ENCODE results near the gene RNF43. TPM values are rescaled to one million over a fixed set of nuclear protein-coding genes. Genes with fewer than 3 reads are reported as not detected.
A peak's percentile ranks its signal among the peaks of the same experiment; 100 is the strongest.

The RNF43 gene
- total and polyA plus RNA-seq, 2 of the 13 experiments (the other 11 are each of a cell fraction or from before 2014, with no cell fraction given): 31.0 to 53.4 TPM

DNA sequence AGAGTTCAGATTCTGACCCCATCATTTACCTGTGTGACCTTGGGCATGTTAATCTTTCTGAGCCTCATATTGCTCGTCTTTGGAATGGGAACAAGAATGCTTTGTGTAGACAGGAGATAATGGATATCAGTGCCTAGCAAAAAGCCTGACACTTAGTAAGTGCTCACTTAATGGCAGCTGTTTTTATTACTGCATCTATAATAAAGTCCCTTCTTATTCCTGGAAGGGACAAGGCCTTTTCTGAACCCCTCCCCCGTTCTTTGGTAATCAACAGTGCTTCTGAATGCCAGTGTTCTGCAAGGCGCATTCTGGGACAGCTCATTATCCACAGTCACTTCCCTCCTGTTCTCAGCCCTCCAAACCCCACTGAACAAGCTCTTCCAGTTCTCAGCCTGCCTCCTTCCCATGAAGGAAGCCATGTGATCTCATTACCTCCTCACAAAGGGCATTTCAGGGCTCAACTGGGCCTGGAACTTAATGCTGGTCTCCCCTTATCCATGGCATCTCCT is 40.2 kb downstream of the RNF43 start (continued):
- no peak for TF ChIP-seq ZNF468 (CRISPR knock-in tag; IDR thresholded peaks at IDR 0.05)
- TF ChIP-seq, protein P1, sequence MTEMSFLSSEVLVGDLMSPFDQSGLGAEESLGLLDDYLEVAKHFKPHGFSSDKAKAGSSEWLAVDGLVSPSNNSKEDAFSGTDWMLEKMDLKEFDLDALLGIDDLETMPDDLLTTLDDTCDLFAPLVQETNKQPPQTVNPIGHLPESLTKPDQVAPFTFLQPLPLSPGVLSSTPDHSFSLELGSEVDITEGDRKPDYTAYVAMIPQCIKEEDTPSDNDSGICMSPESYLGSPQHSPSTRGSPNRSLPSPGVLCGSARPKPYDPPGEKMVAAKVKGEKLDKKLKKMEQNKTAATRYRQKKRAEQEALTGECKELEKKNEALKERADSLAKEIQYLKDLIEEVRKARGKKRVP (CRISPR knock-in tag; IDR thresholded peaks at IDR 0.05): 0 out of 4 replicates have a peak, but pooled peaks of 1 of the 2 experiments have one; percentile 19
- TF ChIP-seq ZNF816 (CRISPR knock-in tag; IDR thresholded peaks at IDR 0.05; ENCODE audit: borderline replicate concordance): no peak
- 0 out of 2 replicates have a peak, but pooled peaks have one; percentile 21 for TF ChIP-seq ZMYM3 (CRISPR knock-in tag; IDR thresholded peaks at IDR 0.05)
- peak; percentile 38 for TF ChIP-seq AGO2 (optimal IDR thresholded peaks at IDR 0.05; ENCODE audit: low read depth, low read length)
- peak; percentile 40 for TF ChIP-seq RBM22 (optimal IDR thresholded peaks at IDR 0.05; ENCODE audit: low read length)

DNA sequence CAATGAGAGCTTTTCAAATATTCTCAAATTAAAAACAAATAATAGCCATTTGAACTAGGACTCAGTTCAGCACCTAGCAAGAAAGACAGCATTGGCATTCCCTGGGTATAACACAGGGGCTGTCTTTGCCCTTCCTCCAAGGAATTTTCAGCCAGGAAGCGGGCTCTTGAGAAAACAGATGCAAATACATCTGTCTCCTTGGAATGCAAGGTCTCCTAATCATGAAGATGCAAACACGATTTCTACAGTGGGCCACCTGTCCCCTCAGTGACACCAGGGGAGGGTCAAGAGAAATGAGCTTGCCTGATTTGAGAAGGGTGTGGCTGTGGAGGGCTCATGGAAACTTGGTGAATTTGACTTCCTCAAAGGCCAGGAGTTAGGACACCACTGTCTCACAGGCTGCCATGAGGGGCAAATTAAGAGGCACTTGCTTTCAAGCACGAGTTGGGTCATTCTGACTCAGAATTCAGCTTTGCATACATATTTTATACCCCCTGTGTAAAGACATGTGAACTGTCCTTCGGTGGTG is 40.8 kb downstream of the RNF43 start:
- intact Hi-C loops (cut with micrococcal nuclease; ENCODE audit: unreplicated experiment): no loop called here
- FAIRE-seq (no peak), ATAC-seq (no peak), DNase-seq (ENCODE audit: low spot score) (no peak)
- in situ Hi-C loops (cut with HindIII; ENCODE audit: extremely low pct_ligation_motif_present, low pct_unique_long_range_greater_than_20kb): no loop called here
- peaks cover 96% of the 10 kb centered on the region for H3K79me2 ChIP-seq (ENCODE audit: insufficient read depth, low read length)
- H3K36me3 ChIP-seq (replicated peaks in 1 of 2; ENCODE audit: control insufficient read depth in 1 of 2, insufficient read depth in 2 of 2, low read length in 2 of 2): peaks cover 24 to 43% of the 10 kb centered on the region in 2 experiments
- ChIA-PET POLR2A (interaction anchor here (1.3 to 9.7 kb wide), 5 partner anchors 9 to 39 kb away, joined by 4 to 458 read pairs (median 10); partner anchors contain the start of genes RNF43 and SUPT4H1), CTCF (ENCODE audit: low intra/inter-chr PET ratio, low total read pairs) (no interaction called here)
- H4K20me1 ChIP-seq (ENCODE audit: insufficient read depth, low read length): no peaks in the 10 kb centered on the region
- H3K4me3 ChIP-seq (replicated peaks in 1 of 3; ENCODE audit: insufficient read depth in 1 of 3, low read depth in 2 of 3, low read length in 3 of 3): no peak overlapping the region
- no peak overlapping the region for H3K4me2 ChIP-seq (ENCODE audit: low read depth, low read length)
- no TSS peak for BruUV-seq (replicated peaks)
- H3K4me1 ChIP-seq (ENCODE audit: insufficient read depth, low read length): peaks cover 97% of the 10 kb centered on the region
- 87% methylated on average over 4 of the region's 4 CpGs for WGBS (ENCODE audit: low lambda C conversion rate)
- H3K27ac ChIP-seq (ENCODE audit: extremely low read length, insufficient read depth, low read length): peak overlapping the region; percentile 31
- H3K9me3 ChIP-seq (ENCODE audit: low read length): no peaks in the 10 kb centered on the region
- H3K27me3 ChIP-seq (ENCODE audit: control insufficient read depth in 1 of 2, insufficient read depth in 2 of 2, low read length in 2 of 2): no peaks in the 10 kb centered on the region
- H2AFZ ChIP-seq (ENCODE audit: low read length): no peak overlapping the region
- no peak overlapping the region for H3K9ac ChIP-seq (ENCODE audit: insufficient read depth, low read depth, low read length)
- TF ChIP-seq, protein P2, sequence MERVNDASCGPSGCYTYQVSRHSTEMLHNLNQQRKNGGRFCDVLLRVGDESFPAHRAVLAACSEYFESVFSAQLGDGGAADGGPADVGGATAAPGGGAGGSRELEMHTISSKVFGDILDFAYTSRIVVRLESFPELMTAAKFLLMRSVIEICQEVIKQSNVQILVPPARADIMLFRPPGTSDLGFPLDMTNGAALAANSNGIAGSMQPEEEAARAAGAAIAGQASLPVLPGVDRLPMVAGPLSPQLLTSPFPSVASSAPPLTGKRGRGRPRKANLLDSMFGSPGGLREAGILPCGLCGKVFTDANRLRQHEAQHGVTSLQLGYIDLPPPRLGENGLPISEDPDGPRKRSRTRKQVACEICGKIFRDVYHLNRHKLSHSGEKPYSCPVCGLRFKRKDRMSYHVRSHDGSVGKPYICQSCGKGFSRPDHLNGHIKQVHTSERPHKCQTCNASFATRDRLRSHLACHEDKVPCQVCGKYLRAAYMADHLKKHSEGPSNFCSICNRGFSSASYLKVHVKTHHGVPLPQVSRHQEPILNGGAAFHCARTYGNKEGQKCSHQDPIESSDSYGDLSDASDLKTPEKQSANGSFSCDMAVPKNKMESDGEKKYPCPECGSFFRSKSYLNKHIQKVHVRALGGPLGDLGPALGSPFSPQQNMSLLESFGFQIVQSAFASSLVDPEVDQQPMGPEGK (CRISPR knock-in tag; IDR thresholded peaks at IDR 0.05): no peak
- no peak for TF ChIP-seq NR2C2 (CRISPR knock-in tag; IDR thresholded peaks at IDR 0.05; ENCODE audit: borderline replicate concordance)
- TF ChIP-seq SMAD9 (CRISPR knock-in tag; IDR thresholded peaks at IDR 0.05): no peak
- 0 out of 2 replicates have a peak, but pooled peaks have one; percentile 14 for TF ChIP-seq POLR2G (IDR thresholded peaks at IDR 0.05; ENCODE audit: low read depth, low read length)
- TF ChIP-seq, protein P1 (CRISPR knock-in tag; IDR thresholded peaks at IDR 0.05): no peak
- TF ChIP-seq, protein P3, sequence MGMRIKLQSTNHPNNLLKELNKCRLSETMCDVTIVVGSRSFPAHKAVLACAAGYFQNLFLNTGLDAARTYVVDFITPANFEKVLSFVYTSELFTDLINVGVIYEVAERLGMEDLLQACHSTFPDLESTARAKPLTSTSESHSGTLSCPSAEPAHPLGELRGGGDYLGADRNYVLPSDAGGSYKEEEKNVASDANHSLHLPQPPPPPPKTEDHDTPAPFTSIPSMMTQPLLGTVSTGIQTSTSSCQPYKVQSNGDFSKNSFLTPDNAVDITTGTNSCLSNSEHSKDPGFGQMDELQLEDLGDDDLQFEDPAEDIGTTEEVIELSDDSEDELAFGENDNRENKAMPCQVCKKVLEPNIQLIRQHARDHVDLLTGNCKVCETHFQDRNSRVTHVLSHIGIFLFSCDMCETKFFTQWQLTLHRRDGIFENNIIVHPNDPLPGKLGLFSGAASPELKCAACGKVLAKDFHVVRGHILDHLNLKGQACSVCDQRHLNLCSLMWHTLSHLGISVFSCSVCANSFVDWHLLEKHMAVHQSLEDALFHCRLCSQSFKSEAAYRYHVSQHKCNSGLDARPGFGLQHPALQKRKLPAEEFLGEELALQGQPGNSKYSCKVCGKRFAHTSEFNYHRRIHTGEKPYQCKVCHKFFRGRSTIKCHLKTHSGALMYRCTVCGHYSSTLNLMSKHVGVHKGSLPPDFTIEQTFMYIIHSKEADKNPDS (CRISPR knock-in tag; IDR thresholded peaks at IDR 0.05): no peak
- TF ChIP-seq POGZ (CRISPR knock-in tag; IDR thresholded peaks at IDR 0.05): 0 out of 2 replicates have a peak, but pooled peaks have one; percentile 5
- TF ChIP-seq ZNF75D (CRISPR knock-in tag; IDR thresholded peaks at IDR 0.05; ENCODE audit: borderline replicate concordance): no peak
- no peak for TF ChIP-seq MEF2D (CRISPR knock-in tag; IDR thresholded peaks at IDR 0.05)
- TF ChIP-seq ZNF713 (CRISPR knock-in tag; IDR thresholded peaks at IDR 0.05): no peak
- TF ChIP-seq MED1 (CRISPR knock-in tag; IDR thresholded peaks at IDR 0.05): no peak
